Cerebellar nuclear complex (tissue), 1 donor: ENCODE measurements around the gene KRTAP1-5.
"Not testable (repeated sequence)": the region's sequence is repeated elsewhere in the genome, so short reads cannot be mapped to it uniquely, and the experiment has no call there.

Source experiments
- DNase-seq, 2 experiments: peaks; one replicate each; lab custom pipeline; 2025; lab: John Stamatoyannopoulos, UW

KRTAP1-5 gene

GRCh38 chr17:41048441-41048840, 21.4 kb upstream of the KRTAP1-5 start:
- DNase-seq, result no peak

- DNase-seq, result not testable (repeated sequence)
Measured at GRCh38 chr17:41046735-41047465, 19.9 kb upstream of the KRTAP1-5 start, which contains the start of gene KRTAP2-1. Gene KRTAP2-1, minus strand, starts transcription at chr17:41047316. Its CDS starts 49 bp downstream, at chr17:41047267.

- no peak for DNase-seq
Measured at GRCh38 chr17:41042953-41043352, 15.9 kb upstream of the KRTAP1-5 start.

- DNase-seq, result not testable (repeated sequence)
Measured at GRCh38 chr17:41040783-41041571, 14.0 kb upstream of the KRTAP1-5 start, which contains the start of gene KRTAP1-1. Gene KRTAP1-1, minus strand, starts transcription at chr17:41041450. Its CDS starts 53 bp downstream, at chr17:41041397.

GRCh38 chr17:41037853-41038350, 10.9 kb upstream of the KRTAP1-5 start:
- no peak for DNase-seq

GRCh38 chr17:41034346-41034935, 7.4 kb upstream of the KRTAP1-5 start, which contains the start of gene KRTAP1-3:
Gene KRTAP1-3, minus strand, starts transcription at chr17:41034874. Its CDS starts 53 bp downstream, at chr17:41034821.
- DNase-seq, result not testable (repeated sequence)

GRCh38 chr17:41029633-41030245, 2.7 kb upstream of the KRTAP1-5 start, which contains the start of gene KRTAP1-4:
Gene KRTAP1-4, minus strand, starts transcription at chr17:41030195. Its CDS starts 117 bp downstream, at chr17:41030078.
- DNase-seq, result no peak

- no peak for DNase-seq
Measured at GRCh38 chr17:41024697-41025096, 2.3 kb downstream of the KRTAP1-5 start.

- DNase-seq, result no peak
Measured at GRCh38 chr17:41020336-41020735, 6.7 kb downstream of the KRTAP1-5 start.

- DNase-seq, result no peak
Measured at GRCh38 chr17:41019415-41019814, 7.6 kb downstream of the KRTAP1-5 start.

GRCh38 chr17:41018541-41018940, 8.5 kb downstream of the KRTAP1-5 start:
- DNase-seq, result no peak

GRCh38 chr17:41016578-41017215, 10.3 kb downstream of the KRTAP1-5 start:
- no peak for DNase-seq

- no peak for DNase-seq
Measured at GRCh38 chr17:41015454-41015853, 11.6 kb downstream of the KRTAP1-5 start.

GRCh38 chr17:41013606-41014005, 13.4 kb downstream of the KRTAP1-5 start:
- DNase-seq, result peak in 1 of 2 experiments; percentile 9

GRCh38 chr17:41013181-41013580, 13.8 kb downstream of the KRTAP1-5 start:
- DNase-seq, result no peak

- DNase-seq, result peak in 1 of 2 experiments; percentile 8
Measured at GRCh38 chr17:41012326-41013120, 14.5 kb downstream of the KRTAP1-5 start.

GRCh38 chr17:41010441-41010840, 16.6 kb downstream of the KRTAP1-5 start:
- no peak for DNase-seq

GRCh38 chr17:41009936-41010335, 17.1 kb downstream of the KRTAP1-5 start:
- DNase-seq, result no peak

GRCh38 chr17:41009301-41009760, 17.7 kb downstream of the KRTAP1-5 start:
- no peak for DNase-seq

GRCh38 chr17:41008811-41009210, 18.2 kb downstream of the KRTAP1-5 start, which contains the start of gene KRTAP3-1:
Gene KRTAP3-1, minus strand, starts transcription at chr17:41009128. Its CDS starts 54 bp downstream, at chr17:41009074.
- no peak for DNase-seq
